Astrocyte of the spinal cord (primary cell): ENCODE data around the gene AKR1B1.

Experiments used
- DNase-seq: peaks from one replicate; pipeline ENCODE4 v3.0.0; 2011; ENCODE audit warnings: low read depth, low spot score
- H3K4me3 ChIP-seq: 2 replicates; pipeline ENCODE4 v1.5.1; 2011; ENCODE audit warnings: low read depth, mild to moderate bottlenecking, low read length, moderate library complexity
- in situ Hi-C: cut with HindIII; loops from 2 replicates; pipeline ENCODE4 v1.10.0; 2017; ENCODE audit warnings: low sequenced_read_pairs
- TF ChIP-seq, protein P1 (sequence below): IDR thresholded peaks from 2 replicates; pipeline ENCODE4 v1.5.1; 2012; ENCODE audit warnings: low read depth, mild to moderate bottlenecking, low read length, inconsistent platforms

The AKR1B1 gene

GRCh38 chr7:134480730-134481129 is 21.8 kb upstream of the AKR1B1 start:
- peak; percentile 41 for DNase-seq
- H3K4me3 ChIP-seq: no peak overlapping the region
- TF ChIP-seq, protein P1, sequence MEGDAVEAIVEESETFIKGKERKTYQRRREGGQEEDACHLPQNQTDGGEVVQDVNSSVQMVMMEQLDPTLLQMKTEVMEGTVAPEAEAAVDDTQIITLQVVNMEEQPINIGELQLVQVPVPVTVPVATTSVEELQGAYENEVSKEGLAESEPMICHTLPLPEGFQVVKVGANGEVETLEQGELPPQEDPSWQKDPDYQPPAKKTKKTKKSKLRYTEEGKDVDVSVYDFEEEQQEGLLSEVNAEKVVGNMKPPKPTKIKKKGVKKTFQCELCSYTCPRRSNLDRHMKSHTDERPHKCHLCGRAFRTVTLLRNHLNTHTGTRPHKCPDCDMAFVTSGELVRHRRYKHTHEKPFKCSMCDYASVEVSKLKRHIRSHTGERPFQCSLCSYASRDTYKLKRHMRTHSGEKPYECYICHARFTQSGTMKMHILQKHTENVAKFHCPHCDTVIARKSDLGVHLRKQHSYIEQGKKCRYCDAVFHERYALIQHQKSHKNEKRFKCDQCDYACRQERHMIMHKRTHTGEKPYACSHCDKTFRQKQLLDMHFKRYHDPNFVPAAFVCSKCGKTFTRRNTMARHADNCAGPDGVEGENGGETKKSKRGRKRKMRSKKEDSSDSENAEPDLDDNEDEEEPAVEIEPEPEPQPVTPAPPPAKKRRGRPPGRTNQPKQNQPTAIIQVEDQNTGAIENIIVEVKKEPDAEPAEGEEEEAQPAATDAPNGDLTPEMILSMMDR: no peak
- in situ Hi-C loops: no loop called here

DNA sequence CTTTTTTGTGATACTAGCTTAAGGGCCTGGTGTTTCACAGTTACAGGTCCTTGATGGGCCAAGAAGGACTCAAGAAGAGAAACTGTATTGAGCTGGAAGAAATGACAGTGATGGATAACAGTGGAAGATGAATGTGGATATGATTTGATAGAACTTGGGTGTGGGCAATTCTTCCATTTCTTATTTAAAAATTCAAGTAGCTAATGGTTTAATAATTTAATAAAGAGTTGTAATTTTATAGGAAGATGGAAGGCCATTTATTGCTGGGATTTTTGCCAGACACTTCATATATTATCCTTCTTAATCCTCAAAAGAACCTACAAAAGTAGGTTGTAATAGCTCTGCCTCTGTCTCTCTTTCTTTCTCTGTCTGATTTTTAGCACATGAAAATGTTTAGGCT is 21.3 kb upstream of the AKR1B1 start:
- DNase-seq: no peak
- H3K4me3 ChIP-seq: no peak overlapping the region
- TF ChIP-seq, protein P1: no peak
- in situ Hi-C loops: no loop called here

DNA sequence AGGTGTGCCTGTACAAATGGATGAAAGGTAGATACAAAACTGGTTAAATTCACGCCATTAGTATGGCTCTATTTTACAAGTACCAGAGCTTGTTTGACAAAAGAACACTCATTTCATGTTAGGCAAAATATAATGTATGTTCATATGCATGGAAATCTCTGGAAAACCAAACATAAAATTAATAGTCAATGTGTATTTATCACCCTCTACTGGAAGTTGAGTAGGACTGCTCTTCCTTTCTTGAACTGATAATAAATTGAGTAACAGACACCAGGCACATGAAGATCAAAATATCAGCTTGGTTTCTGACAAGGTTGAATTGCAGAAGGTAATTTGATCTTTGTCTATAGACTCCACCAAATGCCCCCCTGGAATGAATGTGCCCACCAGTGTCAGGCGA is 19.8 kb upstream of the AKR1B1 start:
- no peak overlapping the region for H3K4me3 ChIP-seq
- in situ Hi-C loops: no loop called here
- DNase-seq: no peak
- TF ChIP-seq, protein P1: peak; percentile 9

DNA sequence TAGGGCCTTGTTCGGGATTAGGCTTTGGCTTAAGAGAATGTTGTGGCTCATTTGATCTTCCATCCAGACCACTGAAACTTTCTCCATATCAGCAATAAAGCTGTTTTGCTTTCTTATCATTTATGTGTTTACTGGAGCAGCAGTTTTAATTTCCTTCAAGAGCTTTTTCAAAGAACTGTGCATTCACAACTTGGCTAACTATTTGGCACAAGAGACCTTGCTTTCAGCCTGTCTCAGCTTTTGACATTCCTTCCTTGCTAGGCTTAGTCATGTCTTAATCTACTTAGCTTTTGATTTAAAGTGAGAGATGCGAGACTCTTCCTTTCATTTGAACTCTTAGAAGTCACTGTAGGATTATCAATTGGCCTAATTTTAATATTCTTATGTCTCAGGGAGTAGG is 19.1 kb upstream of the AKR1B1 start:
- DNase-seq: no peak

GRCh38 chr7:134476044-134476443 is 17.1 kb upstream of the AKR1B1 start:
- H3K4me3 ChIP-seq: no peak overlapping the region
- no peak for DNase-seq
- TF ChIP-seq, protein P1: no peak
- in situ Hi-C loops: no loop called here

More for the DNA sequence above, 19.1 kb upstream of the AKR1B1 start:
- TF ChIP-seq, protein P1: no peak
- H3K4me3 ChIP-seq: no peak overlapping the region
- in situ Hi-C loops: no loop called here

- in situ Hi-C loops: no loop called here
- DNase-seq: no peak
- no peak overlapping the region for H3K4me3 ChIP-seq
- TF ChIP-seq, protein P1: no peak
Observed at GRCh38 chr7:134474828-134475227, 15.9 kb upstream of the AKR1B1 start.

- in situ Hi-C loops: no loop called here
- no peak overlapping the region for H3K4me3 ChIP-seq
- DNase-seq: no peak
- TF ChIP-seq, protein P1: no peak
Observed at GRCh38 chr7:134473861-134474291, 15.0 kb upstream of the AKR1B1 start.
